G401.6 (cell line): ENCODE measurements around the gene FBXO7.

Source experiments
- FAIRE-seq: peaks from 2 replicates; lab custom pipeline; 2012; peaks lifted over from hg19 to GRCh38; lab: Jason Lieb, UNC

Gene FBXO7

DNA sequence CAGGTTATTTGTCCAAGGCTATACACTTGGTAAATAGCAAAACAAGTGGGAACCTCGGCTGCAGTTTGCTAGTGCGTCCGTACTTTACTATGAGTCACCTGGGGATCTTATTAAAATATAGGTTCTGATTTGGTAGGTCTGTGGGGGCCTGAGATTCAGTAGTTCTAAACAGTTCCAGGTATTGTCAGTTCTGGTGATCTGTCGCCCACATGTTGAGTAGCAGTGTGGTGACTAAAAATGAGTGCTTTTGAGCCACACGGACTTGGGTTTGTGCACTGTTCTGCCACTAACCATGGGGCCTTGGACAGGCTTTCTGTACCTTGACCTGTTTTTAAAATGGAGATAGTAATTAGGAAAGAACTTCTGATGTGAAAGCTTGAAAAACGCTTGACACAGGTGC, 15.7 kb downstream of the FBXO7 start:
- FAIRE-seq, result no peak

DNA sequence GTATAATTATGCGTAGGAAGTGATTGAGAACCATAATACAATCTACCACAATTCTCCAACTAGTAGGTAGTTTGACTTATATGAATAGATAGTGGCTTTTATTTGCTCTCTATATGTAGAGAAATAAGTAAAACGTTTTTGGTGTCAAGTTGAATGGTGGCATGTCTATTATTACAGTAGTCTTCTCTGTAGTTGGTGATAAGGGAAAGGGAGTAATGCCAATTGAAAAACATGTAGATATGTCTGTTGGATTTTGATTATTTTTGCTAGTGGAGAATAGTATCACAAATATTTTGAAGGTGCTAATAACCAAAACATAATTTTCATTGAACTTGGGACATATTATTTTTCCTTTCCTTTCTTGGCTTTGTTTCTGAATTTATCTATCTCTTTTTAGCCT, 17.5 kb downstream of the FBXO7 start:
- no peak for FAIRE-seq

DNA sequence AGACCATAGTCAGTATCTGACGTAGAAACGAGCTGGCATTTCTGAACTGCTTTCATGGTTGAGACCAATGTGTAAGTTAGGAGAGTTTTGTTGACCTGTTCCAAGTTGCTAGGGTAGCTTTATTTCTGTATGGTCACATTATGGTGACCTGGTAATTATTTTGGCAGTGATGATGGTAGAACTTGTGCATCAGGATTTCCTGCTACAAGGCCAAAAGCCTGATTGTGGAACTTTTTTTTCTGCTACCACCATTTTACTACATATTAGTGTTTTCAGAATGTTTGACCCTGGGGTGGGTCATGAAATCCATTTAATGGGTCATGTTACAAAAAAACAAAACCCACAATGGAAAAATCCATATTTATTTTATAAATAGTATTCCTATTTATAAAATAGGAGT, 18.9 kb downstream of the FBXO7 start:
- no peak for FAIRE-seq

DNA sequence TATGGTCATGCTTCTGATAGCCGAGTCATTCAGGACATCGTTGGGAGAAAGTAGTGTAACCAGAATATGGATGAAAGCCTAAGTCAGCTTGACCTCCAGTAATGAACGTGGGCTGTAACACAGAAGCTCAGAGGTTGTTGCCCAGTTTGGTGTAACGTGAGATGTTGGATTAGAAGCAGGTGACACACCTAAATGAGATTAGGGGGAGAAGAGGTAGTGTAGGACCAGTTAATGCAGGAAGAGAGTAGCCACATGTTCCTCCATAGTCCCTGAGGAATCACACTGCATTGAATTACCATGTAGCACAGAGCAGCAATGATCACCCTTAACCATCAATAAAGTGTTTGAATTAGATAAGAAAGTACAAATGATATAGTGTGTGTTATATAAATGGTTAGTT, 20.4 kb downstream of the FBXO7 start:
- FAIRE-seq, result no peak

DNA sequence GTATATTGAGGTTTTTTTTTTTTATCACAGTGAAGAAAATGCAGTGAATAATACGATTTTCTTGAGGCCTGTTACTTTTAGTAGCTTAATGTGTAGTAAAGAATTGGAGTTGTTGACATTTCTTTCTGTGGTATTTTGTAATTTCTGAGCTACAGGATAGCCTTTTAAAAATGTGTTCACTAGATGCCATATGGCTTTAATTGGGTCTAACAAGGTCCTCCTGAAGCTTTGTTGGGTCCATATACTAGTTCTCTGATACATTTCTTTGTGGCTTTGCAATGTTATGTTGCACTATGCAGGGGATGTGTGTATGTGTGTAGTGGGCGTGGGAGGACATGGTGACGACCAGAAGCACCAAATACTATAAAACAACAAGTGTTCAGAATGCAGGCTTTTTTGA, 25.1 kb downstream of the FBXO7 start:
- no peak for FAIRE-seq

DNA sequence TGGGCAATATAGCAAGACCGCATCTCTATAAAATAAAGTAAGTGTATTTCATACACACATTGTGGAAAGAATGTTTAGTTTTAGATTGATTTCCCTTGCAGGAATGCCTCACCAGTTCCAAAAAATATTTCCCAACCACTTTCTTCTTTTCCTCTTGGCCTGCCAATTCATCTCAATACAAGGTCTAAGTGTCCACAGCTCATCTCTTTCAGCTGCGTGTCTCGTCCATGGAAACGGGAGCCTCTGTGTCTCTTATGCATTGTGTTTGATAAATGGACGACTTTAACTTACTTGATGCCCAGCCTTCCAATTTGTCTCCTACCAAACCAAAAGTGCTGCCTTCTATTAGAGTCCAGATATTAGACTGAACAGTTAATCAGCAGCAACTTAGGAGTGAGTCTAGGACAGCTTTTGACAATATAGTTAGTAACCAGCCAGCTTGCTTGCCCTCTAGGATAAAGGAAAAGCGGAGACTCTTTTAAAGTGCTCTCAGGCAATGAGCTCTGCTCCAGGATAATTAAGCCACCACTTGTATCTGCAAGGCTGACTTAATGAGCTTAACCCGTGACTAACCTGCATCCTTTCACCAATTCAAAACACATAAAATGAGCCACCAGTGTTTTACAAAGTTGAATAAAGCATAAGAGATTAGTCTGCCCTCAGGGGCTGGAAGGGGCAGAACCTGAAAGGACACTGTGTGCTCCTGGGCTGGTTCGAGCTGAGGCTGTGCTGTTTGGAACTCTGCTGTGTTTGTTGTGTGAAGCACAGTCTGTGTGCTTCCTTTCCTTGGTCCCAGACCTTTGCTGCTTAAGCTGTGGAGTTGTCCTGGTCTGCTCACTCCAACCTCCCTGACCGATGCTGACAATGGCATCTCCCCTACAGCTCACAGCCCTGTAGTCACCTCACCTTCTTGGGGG, 27.5 kb downstream of the FBXO7 start:
- no peak for FAIRE-seq

DNA sequence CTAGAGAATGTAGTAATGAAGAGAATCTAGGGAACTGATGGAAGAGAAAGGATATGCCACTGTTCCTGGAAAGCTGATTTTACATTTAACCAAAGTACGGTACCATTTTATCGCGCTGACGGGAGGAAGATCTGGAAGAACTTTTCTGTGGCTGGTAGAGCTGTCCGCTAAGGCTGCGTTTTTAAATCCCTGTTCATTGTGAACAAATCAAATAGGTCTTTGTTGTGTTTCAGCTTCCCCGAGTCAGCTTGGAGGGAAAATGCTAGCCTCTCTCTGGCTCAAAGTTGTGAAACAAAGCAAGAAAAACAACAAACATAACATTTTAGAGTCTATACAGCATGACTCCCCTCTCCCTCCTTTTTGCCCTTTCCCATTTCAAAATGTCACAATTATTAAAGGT, 34.4 kb downstream of the FBXO7 start:
- no peak for FAIRE-seq

DNA sequence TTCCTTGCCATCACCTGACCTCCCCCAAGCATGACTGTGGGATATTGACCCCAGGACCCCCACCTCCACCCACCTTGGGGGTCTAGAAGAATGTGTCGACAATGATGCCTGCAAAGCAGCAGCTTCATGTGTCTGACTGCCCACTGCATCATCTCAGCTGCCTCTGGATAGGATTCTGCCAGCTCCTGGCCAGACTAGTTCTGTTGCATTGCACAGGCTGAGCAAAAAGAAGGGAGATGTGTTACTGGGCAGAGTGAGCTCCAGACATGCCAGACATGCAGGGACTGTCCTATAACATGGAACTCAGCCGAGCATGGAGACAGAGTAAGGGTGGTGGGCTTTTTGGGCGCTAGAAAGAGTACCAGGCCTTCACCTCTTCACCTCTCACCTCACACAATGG, 36.7 kb downstream of the FBXO7 start:
- no peak for FAIRE-seq

DNA sequence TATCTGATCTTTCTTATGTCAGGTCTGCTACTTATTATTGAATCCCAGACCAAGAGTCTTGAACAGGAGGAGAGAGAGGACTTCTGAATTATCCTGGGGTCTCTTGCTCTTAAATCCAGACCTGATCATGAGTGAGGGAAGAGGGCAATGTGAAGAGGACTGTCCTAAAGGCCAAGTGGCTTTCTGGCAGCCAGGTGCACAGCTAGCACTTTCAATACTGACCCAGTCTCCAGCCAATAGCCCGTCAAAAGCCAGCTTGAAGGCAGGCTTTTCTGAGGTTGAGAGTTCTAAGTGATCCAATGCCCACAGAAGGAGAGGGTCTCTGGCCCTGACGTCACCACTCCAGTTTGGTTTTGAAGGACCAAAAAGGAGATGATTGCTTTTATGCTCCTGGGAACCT, 37.2 kb downstream of the FBXO7 start:
- no peak for FAIRE-seq

DNA sequence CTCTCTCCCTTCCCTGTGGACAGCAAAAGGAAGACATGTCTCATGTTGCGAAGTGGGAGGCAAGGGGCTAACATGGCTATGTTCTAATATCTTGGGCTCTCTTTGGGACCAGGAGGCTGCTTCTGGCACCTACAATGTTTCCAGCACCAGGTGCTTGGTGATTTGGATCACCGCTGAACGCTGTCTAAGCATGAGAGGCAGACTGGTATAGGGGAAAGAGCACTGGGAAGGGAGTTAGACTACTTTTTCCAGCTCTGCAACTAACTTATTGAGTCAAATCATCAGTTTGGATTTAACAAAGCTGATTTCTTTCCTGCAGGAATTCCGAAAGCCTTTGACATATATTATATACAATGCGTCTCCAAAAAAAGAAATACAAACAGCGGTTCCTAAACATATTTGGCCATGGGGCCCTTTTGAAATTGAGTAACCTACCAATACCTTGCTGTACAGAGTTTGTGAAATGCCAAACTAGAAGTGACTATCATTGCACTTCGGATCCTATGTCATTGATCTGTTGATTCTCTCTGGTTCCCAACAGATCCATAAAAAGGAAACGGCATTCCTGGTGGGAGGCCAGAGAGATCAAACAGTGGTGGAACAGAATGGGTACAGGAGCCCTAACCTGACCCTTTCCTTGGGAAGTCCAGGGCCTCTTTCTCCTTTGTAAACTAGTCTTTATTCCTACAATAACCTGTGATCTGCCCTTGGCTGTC, 37.8 kb downstream of the FBXO7 start:
- no peak for FAIRE-seq

DNA sequence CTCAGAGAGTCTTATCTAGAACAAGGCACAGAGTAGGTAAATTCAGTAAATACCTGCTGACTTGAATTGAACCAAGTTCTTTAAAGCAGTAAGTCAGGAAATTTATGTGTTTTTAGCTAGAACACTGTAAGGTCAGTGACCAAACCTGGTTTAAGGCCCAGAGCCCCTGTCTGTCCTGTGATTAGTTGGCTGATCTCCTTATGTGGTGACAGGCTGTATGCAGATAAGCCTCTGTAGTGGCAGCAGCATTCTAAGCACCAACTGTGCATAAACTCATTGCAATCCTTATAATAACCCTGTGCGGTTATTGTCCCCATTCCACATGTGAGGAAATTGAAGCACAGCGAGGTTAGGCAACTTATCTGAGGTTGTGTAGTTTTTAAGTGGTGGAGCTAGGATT, 40.5 kb downstream of the FBXO7 start:
- no peak for FAIRE-seq

DNA sequence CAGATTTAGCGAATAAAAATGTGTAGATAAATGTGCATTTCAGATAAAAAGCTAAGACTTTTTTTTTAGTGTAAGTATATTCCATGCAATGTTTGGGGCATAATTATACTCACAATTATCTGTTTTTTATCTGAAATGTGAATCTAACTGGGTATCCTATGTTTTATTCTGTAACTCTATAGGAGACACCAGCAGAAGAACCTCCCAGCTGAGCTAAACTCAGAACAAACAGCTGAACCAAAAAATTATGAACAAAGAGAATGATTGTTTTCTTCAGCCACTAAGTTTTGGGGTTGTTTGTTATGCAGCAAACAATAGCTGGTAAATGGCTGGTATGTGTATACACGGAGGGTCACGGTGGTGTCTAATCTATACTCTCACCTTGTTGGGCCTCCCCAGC, 42.9 kb downstream of the FBXO7 start:
- no peak for FAIRE-seq

DNA sequence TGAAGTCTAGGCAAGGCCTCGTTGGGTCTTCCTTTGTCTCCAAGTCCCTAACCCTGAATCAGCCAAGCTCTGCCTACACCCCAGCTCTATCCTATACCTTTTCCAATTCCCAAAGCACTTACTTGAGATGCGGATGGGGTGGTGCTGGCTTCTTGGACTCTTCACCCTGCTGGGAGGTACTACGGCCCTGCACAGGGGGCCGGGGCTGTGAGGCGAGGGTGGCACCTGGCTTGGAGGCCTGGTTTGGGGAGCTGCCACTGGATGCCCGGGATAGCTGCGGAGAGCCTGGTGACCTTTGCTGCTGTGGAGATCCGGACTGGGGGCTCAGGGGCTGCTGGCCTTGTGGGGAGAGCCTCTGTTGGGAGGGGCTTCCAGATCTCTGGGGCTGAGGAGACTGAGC, 43.3 kb downstream of the FBXO7 start:
- FAIRE-seq, result no peak

DNA sequence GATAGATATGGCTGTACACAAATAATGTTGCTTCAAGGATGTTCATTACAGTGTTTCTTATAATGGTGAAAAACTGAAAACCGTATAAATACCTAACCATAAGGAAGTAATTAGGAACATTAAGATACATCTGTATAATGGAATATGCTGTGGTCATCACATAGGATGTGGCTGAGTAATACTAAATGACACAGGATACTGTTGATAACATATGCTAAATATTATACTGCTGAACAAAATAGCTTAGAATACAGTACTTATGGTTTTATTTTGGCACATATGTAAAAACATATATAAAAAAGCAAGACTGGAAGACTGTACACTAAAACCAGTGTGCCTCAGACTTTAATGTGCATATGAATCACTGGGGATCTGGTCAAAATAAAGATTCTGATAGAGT, 43.8 kb downstream of the FBXO7 start:
- no peak for FAIRE-seq

DNA sequence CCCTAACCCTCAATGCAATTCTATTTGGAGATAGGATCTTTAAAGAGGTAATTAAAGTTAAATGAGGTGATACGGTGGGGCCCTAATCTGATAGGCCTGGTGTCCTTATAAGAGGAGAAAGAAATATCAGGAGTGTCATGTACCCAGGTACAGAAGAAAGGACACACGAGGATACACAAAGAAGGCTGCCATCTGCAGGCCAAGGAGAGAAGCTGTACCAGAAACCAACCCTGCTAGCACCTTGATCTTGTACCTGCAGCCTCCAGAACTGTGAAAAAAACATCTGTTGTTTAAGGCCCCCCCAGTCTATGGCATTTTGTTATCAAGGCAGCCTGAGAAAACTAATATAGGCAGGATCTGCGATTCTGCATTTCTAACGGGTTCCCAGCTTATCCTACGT, 44.2 kb downstream of the FBXO7 start:
- FAIRE-seq, result no peak

DNA sequence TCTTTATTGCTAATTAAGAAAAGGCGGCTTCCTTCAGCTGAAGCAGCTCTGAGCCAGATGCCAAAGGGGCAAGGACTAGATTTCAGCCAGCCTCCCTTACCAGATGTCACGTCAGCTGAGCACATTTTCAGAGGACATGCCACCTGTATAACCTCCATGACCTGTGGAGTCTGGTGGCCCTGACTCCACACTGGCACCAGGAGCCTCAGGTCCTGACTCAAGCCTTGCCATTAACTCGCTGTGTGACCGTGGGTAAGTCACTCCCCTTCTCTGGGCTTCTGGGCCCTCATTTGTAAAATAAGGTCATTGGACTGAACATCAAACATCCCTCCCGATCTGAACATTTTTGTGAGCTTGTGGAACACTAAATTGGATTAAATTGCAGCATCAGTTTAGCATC, 46.0 kb downstream of the FBXO7 start:
- FAIRE-seq, result no peak

DNA sequence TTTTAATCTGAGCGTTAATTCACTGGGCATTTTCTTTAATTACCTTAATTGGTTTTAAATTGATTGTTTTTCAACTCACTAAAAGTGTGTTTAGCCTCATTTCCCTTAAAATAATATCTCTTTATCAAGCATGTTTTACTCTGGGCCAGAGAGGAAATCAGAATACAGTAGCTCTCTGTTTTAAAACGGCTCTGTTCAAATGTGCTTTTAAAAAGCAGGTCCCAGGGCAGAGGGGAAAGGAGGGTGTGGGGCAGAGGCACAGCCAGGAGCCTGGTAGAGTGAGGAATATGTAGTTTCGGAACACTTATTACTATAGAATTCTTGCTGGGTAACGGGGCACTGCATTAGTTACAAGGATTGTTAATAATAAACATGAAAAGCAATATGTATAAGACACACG, 47.6 kb downstream of the FBXO7 start:
- FAIRE-seq, result no peak

DNA sequence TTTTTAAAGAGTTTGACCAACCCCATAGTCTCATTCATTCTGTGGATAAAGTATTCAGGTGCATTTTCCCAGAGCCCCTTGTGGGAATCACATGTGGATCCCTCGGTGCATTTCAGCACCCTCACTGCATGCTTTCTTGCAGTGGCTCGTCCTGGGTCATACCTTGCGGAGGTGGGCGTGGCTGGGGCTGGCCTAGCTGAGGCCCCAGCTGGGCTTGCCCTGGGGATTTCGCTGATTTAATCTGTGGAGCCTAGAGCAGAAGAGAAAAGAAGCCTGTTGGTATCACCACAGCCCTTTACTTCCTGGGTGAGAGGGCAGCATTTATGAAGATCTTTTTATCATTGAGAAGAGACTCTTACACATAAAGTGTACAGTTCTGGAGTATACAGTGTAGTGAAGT, 53.1 kb downstream of the FBXO7 start:
- no peak for FAIRE-seq

DNA sequence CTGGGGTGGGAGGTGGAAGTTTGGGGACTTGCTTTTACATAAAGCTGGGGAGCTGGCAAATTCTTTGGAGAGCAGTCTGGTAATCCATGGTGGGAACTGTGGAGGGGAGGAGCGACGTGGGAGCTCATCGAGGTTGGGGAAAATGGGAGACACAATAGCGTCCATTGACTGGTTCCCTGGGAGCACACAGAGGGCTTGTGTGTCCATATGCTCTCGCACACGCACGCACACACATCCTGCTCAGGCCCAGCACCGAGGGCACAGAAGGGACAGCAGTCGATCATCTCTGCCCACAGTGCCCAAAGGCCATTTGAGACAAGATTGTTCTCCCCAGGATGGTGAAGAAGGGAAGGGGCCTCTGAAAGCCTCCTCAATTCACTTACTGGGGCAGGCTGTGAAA, 53.7 kb downstream of the FBXO7 start:
- no peak for FAIRE-seq

DNA sequence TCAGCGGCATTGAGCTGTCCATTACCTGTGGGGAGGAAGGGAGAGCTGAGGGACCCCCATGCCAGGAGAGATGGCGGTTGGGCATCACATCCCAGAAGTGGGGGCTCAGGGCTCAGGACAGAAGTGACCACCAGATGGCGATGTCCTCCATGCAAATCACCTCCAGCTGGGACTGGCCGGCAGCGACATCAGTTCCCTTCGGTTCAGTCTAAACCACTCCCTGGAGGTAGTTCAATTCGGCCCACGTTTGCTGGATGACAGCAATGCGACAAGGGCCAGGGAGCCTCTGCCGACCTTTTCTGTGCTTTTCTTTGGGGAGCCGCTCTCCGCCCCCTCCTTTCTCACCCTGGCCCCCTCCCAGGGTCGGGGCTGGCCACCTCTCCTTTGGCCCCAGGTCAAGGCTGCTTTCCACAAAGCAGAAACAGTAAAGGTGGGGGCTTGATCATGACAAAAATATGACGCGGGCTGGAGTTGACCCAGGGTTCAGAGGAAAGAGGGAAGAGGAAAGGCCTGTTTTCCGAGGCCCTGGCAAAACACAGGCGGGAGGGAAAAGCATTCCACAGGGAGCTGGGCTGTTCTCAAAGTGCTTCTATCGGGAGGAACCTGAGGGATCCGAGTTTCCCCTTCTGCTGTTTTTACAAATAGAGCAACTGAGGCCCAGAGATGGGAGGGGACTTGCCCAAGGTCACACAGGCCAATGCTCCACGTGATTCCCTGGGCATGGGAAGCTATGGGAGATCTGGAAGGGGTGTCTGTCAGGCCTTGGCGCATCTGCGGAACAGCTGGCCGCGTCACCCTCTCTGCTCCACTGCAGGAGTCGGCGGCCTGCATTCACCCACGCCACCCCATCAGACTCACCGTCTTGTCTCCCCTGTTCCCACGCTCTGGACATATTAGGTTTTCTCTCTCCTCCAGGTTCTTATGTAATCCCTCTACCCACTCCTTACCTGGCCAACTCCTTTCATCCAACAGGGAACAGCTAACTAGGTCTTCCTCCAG, 54.7 kb downstream of the FBXO7 start:
- no peak for FAIRE-seq

DNA sequence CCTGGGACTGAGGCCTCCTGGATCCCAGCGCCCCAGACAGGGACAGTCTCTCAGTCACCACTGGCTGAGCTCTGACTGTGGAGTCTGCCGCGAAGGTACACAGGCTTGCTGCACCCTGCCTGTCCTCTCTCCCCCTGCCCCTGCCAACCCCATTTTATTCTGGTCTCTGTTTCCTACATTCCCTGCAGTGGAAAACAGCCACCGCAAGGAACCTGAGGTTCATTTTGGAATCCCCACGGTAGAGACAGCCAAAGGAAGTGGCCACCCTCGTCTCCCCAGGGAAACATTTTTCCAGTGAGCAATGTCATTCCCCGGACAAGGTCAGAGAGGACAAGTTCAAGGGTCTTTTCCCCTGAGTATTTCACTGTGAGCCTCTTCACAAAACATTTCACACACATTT, 56.6 kb downstream of the FBXO7 start:
- no peak for FAIRE-seq

DNA sequence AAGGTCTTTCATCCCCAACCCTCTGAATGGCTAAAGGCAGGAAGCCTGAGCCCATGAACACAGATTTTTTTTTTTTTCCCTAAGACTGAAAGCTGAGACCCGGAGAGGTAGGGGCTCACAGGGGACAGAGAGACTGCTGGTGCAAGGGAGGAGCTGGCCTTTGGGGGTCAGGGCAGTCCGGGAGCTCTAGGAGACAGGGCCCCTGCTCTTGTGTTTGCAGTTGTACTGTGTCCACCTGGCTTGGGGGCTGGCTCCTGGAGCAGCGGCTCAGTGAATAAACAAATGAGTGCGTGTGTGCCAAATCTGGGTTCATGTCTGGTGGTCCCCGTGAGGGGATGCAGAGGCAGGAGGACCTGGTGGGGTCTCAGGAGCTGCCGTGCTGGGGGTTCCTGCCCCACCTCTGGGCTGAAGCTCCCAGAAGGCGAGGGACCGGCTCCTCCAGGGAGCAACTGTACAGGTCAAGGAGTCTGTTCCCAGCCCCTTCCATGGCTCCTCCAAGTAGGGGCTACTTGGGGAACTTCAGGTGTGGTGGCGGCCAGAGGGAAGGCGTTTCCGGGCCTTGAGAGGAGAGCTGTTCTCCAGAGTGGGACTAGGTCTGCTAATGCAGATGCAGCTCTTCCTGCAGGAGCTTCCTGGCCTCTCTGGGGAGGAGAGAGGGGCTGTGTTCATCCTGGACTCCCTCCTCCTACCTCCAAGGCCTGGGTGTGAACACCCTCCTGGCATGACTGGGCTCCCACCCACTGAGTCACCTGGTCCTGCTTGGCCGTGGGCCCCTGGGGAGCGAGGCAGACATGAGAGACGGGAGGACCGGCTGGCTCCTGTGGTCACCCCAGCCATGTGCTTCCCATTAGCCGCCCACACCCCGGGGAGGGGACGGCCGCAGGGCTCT, 57.6 kb downstream of the FBXO7 start:
- no peak for FAIRE-seq
